PC-9 (cell line): ENCODE results near the gene CPAMD8. TPM values are rescaled to one million over a fixed set of nuclear protein-coding genes. Genes with fewer than 3 reads are reported as not detected.

Experiments
- BruUV-seq: library from RNA; stranded (reverse); fragments of 400-500 nt; replicated peaks from 2 replicates; lab custom pipeline; 2021; lab: Mats Ljungman, UMichigan
- CTCF ChIA-PET: fragments of 300-600 bp; sonication (Branson Sonifier 250); formaldehyde crosslinking; loops from one replicate; lab custom pipeline; 2022; ENCODE audit warnings: antibody characterized with exemption; lab: Charles Lee
- POLR2A ChIA-PET: fragments of 300-600 bp; sonication (Branson Sonifier 250); formaldehyde crosslinking; loops from one replicate; lab custom pipeline; 2022; ENCODE audit warnings: antibody characterized with exemption; ENCODE audit not compliant: unreplicated experiment; lab: Charles Lee
- DNase-seq, 2 experiments: peaks; one replicate each; pipeline versions ENCODE4 v3.0.0 to v3.0.0-alpha.2; 2015 to 2022; ENCODE audit warnings: mixed read lengths in 1 of 2
- H2AFZ ChIP-seq: fragments of 200-600 bp; sonication (generic); 2 replicates; pipeline ENCODE4 v1.8.1; 2017; ENCODE audit warnings: antibody characterized with exemption
- H3F3A ChIP-seq: fragments of 200-600 bp; sonication (generic); 2 replicates; pipeline ENCODE4 v1.8.1; 2017; ENCODE audit warnings: antibody characterized with exemption, mild to moderate bottlenecking, low read depth; ENCODE audit not compliant: insufficient read depth
- H3K27ac ChIP-seq: fragments of 200-600 bp; sonication (generic); 2 replicates; pipeline ENCODE4 v1.6.1; 2016; ENCODE audit warnings: mixed run types
- H3K27me3 ChIP-seq: fragments of 200-600 bp; sonication (generic); 2 replicates; pipeline ENCODE4 v1.6.1; 2016; ENCODE audit warnings: low read depth, mixed run types; ENCODE audit not compliant: insufficient read depth
- H3K36me3 ChIP-seq: fragments of 200-600 bp; sonication (generic); 2 replicates; pipeline ENCODE4 v1.6.1; 2016; ENCODE audit warnings: low read depth, mixed run types
- H3K4me1 ChIP-seq: fragments of 200-600 bp; sonication (generic); replicated peaks from 2 replicates; pipeline ENCODE4 v1.6.1; 2016; ENCODE audit warnings: mixed run types; ENCODE audit not compliant: insufficient read depth
- H3K4me2 ChIP-seq: fragments of 200-600 bp; sonication (generic); 2 replicates; pipeline ENCODE4 v1.6.1; 2017; ENCODE audit warnings: mixed run types
- H3K4me3 ChIP-seq: fragments of 200-600 bp; sonication (generic); 2 replicates; pipeline ENCODE4 v1.6.1; 2016; ENCODE audit warnings: mixed run types
- H3K79me2 ChIP-seq: fragments of 200-600 bp; sonication (generic); 2 replicates; pipeline ENCODE4 v1.6.1; 2017; ENCODE audit warnings: low read depth, mixed run types
- H3K9me2 ChIP-seq: fragments of 200-600 bp; sonication (generic); 2 replicates; pipeline ENCODE4 v1.8.1; 2017; ENCODE audit warnings: mild to moderate bottlenecking; ENCODE audit not compliant: insufficient read depth
- H3K9me3 ChIP-seq: fragments of 200-600 bp; sonication (generic); 2 replicates; pipeline ENCODE4 v1.8.1; 2016; ENCODE audit warnings: low read depth; ENCODE audit not compliant: insufficient read depth
- H4K20me1 ChIP-seq: fragments of 200-600 bp; sonication (generic); 2 replicates; pipeline ENCODE4 v1.8.1; 2017; ENCODE audit not compliant: insufficient read depth
- CTCF ChIP-seq: fragments of 200-600 bp; sonication (generic); conservative IDR thresholded peaks from 2 replicates; pipeline ENCODE4 v1.6.1; 2017; ENCODE audit warnings: mixed run types, antibody characterized with exemption, mild to moderate bottlenecking, moderate library complexity
- EZH2 ChIP-seq: fragments of 200-600 bp; sonication (generic); IDR thresholded peaks from 2 replicates; pipeline ENCODE4 v1.8.0; 2017; ENCODE audit warnings: antibody characterized with exemption, low read depth
- intact Hi-C: fragments of 100-400 bp; cut with micrococcal nuclease; formaldehyde crosslinking; loops from one replicate; pipeline ENCODE4 v1.10.0; 2022; ENCODE audit not compliant: unreplicated experiment
- total RNA-seq: library from RNA; stranded (reverse); gene quantifications from 2 replicates; pipeline ENCODE4 v1.2.3, GENCODE V29; 2021

CPAMD8 gene
- total RNA-seq, 1 experiment from 2014 or later = 25.8 TPM

GRCh38 chr19:16893686-16893989 is 133.0 kb downstream of the CPAMD8 start:
- Histone ChIP-seq H3F3A (peaks cover 25% of the 10 kb centered on the region), H3K4me2 (no peak overlapping the region), H3K79me2 (no peaks in the 10 kb centered on the region), H3K9me2 (no peaks in the 10 kb centered on the region), H3K4me1 (peaks cover 3% of the 10 kb centered on the region; the same call in 1 of the 2 replicates), H2AFZ (no peak overlapping the region), H3K9me3 (no peaks in the 10 kb centered on the region), H3K27ac (no peak overlapping the region), H3K36me3 (no peaks in the 10 kb centered on the region), H3K27me3 (no peaks in the 10 kb centered on the region), H4K20me1 (no peaks in the 10 kb centered on the region), H3K4me3 (no peak overlapping the region)
- TF ChIP-seq EZH2 (no peak), CTCF (no peak)
- CTCF ChIA-PET = no interaction called here
- intact Hi-C loops = no loop called here
- DNase-seq = no peak
- POLR2A ChIA-PET = no interaction called here
- BruUV-seq = no TSS peak

DNA sequence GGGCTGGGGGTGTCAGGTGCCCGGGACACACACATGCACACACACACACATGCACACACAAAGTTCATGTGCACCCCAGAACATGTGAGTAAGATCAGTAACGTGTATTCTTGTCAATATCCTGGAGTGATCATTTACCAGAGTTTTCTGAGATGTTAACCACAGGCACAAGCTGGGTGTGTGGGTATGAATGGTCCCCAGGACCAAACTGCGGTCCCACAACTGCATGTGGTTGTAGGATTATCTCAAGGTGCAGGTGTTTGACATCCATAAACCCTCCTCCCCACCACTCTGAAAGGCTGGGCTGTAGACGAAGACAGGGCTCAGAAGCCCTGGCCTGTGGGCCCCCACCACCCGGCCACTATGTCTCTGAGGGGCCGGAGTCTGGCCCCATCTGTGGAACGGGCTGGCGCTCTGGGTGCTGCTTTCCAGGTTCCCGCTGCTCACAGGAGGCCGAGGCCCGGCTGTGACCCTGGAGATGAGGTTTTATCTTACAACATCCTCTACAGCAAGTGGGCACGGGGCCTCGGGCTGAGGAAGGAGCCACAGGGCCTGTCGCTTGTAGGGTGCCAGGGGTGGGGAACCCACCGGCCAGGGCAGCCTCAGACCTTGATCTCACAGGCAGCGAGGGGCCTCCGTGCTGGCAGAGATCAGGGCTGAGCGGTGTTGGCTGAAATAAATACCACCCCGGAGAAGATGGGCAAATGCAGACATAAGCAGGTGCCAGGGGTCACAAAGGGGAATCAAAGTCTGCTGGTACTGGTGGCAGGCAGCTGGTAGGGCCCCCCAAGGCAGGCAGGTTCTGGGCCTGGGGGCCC is 133.5 kb downstream of the CPAMD8 start:
- Histone ChIP-seq H3K4me1 (peaks cover 3% of the 10 kb centered on the region; the same call in 1 of the 2 replicates), H3K4me2 (no peak overlapping the region), H3K27ac (no peak overlapping the region), H3K27me3 (no peaks in the 10 kb centered on the region), H3K9me2 (no peaks in the 10 kb centered on the region), H3F3A (peaks cover 20% of the 10 kb centered on the region), H4K20me1 (no peaks in the 10 kb centered on the region), H2AFZ (no peak overlapping the region), H3K4me3 (no peak overlapping the region), H3K79me2 (no peaks in the 10 kb centered on the region), H3K9me3 (no peaks in the 10 kb centered on the region), H3K36me3 (no peaks in the 10 kb centered on the region)
- ChIA-PET CTCF (no interaction called here), POLR2A (no interaction called here)
- BruUV-seq = no TSS peak
- intact Hi-C loops = no loop called here
- no peak for TF ChIP-seq EZH2
- TF ChIP-seq CTCF = no peak
- DNase-seq = no peak

DNA sequence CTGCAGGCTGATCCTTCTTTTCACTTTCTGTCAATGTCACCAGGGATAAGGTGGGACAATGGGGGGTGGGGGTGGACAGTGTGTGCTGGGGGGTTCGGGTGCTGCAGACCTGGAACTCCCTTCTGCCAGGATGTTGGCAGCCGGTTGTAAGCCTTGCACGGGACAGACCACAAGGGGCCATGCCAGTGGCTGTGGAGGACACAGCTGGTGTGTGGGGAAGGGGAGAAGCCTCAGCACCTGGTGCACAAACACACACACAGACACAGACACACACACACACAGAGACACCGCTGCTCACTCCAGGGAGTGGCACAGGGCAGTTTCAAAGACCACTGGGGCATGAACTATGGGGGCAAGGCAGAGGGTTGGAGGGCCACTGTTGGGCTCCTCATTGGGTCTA is 134.2 kb downstream of the CPAMD8 start:
- ChIA-PET POLR2A (no interaction called here), CTCF (no interaction called here)
- Histone ChIP-seq H3K79me2 (no peaks in the 10 kb centered on the region), H3K9me3 (no peaks in the 10 kb centered on the region), H3K9me2 (no peaks in the 10 kb centered on the region), H3K4me2 (no peak overlapping the region), H2AFZ (no peak overlapping the region), H3K27me3 (no peaks in the 10 kb centered on the region), H3K36me3 (no peaks in the 10 kb centered on the region), H3K4me1 (peaks cover 3% of the 10 kb centered on the region; the same call in 1 of the 2 replicates), H4K20me1 (no peaks in the 10 kb centered on the region), H3F3A (peaks cover 13% of the 10 kb centered on the region; the same call in 1 of the 2 replicates), H3K27ac (no peak overlapping the region), H3K4me3 (no peak overlapping the region)
- DNase-seq = no peak
- BruUV-seq = no TSS peak
- TF ChIP-seq EZH2 (no peak), CTCF (no peak)
- intact Hi-C loops = no loop called here
